GM21381 (cell line): ENCODE measurements around the gene DYNC2H1.

Experiments
- ATAC-seq: cut with Tn5 transposase; IDR thresholded peaks from one replicate; pipeline ENCODE4 v1.9.1; 2021; ENCODE audit warnings: mild to moderate bottlenecking, moderate library complexity; ENCODE audit not compliant: unreplicated experiment

Gene DYNC2H1

DNA sequence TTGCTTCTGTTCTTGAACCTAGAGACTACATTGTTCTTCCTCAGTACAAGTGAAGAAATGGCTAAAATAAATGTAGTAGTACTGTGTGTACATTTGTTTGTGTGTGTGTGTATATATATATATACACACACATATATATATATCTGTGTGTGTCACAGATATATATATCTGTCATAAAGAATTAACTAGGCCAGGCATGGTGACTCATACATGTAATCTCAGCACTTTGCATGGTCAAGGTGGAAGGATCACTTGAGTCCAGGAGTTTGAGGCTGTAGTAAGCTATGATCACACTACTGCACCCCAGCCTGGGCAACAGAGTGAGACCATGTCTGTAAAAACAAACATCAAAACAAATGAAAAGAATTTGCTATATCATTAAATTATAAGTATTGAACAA lies 164.8 kb downstream of the DYNC2H1 start:
- no peak for ATAC-seq

DNA sequence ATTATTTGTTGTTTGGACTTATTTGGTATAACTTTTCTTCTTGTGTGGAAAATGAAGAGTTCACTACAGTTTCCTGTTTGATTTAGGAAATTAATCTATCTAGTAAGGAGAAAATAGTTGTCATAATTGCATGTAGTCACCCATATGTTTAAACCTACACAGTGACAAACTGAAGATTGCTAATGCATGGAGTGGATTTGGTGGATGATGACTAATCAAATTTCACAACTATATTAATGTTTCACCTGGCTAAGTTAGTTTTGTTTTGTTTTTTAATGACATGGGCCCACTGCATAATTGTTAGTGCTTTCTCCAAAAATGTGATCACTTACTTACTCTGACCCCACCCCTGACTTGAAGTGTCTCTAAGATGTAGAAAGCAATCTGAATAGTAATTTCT lies 170.6 kb downstream of the DYNC2H1 start:
- no peak for ATAC-seq

DNA sequence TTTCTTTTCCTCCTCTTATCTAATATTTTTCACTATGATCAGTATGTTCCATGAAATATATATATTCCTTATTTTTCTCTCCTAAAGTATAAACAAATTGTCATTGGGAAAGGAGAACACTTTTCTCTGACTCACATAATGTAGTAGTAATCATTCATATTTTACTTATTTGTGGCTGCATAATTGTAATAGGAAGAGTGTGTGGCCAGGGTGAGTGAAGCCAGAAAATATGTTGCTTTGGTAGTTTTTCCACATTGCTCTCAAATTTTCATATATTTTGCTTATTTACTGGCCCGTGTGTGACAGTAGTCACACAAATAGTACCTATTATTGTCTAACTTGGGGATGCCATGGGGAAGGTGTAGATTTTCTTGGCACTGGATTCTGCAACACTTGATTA lies 172.1 kb downstream of the DYNC2H1 start:
- no peak for ATAC-seq

DNA sequence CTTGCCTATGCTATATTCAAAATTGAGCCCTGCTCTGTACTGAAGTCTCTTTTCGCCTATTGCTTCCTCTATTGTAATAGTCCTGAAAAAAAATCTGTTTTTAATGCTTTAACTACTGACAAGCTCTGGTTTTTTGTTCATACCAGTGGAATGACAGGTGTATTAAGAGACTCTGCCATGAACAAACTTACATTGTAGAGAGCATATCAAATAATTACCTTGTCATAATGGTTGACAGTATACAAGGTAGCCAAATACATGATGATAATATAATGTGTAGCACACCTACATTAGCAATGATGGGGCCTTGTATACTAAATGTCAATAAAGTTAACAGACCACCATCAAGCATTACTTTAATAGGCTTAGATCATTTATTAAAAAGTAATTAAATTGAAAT lies 175.0 kb downstream of the DYNC2H1 start:
- no peak for ATAC-seq

DNA sequence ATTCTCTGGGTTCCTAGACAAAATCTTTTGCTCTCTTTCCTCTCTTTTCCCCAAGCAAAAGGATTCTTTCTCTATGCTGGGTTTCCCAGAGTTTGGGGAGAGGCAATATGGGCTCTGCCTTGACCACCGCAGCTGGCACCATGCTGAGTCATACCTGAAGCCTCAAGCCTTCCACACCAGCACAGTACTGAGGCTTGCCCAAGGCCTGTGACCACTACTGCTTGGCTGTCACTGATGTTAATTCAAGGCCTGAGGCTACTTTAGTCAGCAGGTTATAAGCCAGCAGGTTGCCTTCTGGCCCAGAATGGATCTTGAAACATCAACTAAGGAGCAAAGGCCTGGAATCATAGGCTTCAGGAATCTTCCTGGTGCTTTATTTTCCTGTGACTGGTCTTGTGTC lies 185.3 kb downstream of the DYNC2H1 start:
- ATAC-seq = no peak

DNA sequence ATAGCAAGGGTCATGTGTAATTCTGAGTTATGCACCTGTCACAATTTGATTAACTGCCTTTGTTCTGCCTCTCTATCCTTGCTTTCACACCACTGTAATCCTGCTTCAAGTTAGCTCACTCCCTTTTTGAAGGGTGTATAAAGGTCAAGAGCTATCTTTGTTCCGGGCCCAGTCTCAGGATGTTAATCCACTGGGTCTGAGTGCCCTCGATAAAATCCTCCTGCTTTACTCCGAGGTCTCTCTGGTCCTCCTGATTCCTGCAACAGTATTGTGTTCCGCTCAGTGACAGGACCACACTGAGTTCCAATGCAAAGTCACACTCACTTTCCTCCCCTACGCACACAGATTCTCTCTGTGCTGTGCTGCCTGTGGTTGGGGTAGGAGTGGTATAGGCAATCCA lies 186.5 kb downstream of the DYNC2H1 start:
- ATAC-seq = no peak

DNA sequence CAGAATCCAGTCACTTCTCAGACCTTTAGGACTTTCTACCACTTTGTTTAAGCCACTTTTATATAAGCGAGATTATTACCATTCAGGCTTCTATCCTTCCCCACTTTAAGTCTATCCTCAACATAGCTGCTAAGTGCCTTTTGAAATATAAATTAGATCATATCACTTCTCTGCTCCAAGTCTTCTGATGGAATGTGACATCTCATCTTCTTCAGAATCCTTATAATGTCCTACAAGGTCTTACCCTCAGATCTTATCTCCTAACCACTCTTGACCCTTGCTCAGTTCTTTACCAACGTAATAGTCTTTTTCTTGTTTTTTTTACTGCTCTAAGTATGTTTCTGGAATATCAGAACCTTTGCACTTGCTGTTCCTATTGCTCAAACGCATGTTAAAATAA lies 188.7 kb downstream of the DYNC2H1 start:
- ATAC-seq = no peak

DNA sequence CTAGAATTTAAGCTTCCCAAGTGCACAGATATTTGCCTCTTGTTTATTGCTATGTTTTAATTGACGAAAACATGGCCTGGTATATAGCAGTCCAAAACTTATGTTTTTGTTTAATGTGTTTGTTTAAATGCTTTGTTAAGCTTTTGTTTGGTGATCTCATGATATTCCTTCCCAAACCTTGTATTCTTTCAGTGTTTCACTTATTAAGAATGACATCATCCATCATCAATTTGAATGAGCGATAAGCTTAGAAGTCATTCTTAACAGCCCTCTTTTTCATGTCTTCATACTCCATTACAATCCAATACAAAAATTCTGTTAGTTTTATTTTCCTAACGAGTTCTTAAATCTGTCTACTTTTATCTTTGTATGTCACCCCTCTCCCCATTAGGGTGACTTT lies 206.0 kb downstream of the DYNC2H1 start:
- ATAC-seq = no peak

DNA sequence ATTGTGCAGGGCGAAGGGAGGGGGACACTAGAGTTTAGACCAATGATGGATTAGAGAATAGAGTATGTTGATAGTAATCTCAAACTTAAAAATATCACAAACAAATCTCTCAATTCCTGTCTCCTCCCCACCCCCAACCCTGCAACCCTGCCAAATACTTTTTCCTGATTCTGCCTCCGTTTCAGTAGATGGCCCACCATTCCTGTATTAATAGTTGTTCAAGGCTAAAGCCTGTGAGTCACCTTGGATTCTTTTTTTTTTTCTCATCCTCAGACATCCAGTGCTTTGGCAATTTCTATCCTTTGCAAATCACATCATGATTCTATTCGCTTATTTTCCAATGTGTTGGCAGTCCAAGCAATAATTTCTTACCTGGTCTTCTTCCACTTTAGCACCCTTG lies 207.9 kb downstream of the DYNC2H1 start:
- no peak for ATAC-seq

DNA sequence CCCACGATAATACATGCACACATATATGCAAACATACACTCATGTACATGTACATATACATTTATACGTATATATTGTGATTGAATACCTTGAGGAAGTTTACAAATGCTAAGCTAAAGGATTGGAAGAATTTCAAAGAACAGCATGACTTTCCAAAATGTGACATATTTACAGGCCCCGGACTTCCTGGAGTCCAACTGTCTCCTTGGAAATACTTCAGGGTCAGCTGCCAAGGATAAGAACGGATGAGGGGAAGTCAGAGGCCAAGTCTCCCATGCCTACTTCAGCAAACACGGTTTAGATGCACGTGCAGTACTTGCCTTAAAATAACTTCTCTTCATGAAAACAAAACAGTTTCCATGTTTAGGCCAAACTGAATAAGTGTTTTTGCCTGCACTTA lies 213.6 kb downstream of the DYNC2H1 start:
- ATAC-seq = no peak

DNA sequence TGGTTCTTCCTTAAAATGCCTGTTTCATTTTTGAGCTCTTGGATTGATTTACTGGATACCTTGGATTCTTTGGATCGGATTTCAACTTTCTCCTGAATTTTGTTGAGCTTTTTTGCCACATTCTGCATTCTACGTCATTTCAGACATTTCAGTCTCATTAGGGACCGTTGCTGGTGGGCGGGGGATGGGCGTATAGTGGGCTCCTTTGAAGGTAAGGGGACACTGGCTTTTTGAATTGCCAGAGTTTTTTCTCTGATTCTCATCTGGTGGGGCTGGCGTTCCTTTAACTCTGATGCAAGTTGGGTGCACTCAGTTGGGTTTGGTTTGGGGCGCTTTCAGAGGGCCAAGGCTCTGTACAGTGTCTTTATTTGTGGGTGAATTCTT lies 216.5 kb downstream of the DYNC2H1 start:
- no peak for ATAC-seq

DNA sequence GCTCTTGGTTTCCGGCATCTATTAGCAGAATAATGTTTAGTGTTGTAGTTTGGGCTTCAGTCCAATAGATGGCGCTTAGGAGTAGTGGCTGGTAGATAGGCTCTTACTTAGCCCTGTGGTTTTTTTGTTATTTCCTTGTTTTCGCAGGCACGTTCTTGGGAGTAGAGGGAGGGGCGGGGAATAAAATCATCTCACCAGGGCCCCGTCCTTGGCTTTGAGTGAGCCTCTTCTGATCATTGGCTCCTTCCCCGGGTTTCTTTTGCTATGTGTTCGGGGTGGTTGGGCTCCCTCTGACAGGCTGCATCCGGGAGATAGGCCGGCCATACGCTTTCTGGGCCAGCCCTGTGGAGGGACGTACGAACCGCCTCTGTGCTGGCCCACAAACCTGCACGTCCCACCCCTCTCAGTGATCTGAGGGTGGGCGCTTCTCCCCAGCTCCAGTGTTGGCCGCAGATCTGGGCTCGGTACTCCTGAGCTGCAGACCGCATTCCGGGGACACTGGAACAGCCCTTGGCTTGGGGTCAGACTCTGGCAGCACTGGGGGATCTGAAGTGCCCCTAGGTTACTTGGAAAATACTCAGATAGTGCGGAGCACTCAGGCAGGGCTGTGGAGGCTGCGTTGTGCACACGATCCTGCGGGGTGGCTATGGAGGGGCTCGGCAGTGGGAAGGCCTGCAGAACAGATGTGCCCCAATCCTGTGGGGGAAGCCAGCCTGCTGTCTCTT lies 217.0 kb downstream of the DYNC2H1 start:
- ATAC-seq = peak; percentile 93

DNA sequence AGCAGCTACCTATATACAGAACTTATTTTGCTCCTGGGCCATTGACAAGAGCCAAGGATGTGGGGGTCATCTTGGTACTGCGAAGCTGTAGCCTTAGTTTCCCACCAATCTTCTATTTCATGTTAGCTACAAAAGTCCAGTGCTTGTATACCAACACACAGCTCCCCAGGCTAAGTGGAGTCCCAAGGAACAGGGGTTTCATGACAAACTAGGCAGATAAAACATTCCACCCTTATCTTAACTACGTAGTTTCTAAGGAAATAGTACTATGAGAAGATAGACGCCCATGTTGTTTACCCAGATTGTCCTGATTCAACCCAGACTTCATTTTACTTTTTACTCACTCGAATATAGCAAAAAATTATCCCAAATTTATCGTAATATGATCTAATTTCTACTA lies 218.5 kb downstream of the DYNC2H1 start:
- no peak for ATAC-seq

DNA sequence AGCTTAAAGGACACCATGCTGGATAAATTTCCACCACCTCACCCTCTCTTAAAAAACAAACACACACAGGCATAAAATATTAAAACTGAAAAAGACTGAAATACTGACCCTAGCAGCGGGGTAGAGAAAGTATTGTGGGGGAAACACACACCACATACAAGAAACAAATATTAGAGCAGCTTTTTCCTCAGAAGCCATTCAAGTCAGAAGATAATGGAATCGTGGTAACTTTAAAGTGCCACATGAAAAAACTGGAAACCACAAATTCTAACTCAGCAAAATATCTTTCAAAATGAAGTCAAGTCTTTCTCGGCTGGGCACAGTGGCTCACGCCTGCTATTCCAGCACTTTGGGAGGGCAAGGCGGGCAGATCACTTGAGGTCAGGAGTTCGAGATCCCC lies 223.2 kb downstream of the DYNC2H1 start:
- ATAC-seq = no peak

DNA sequence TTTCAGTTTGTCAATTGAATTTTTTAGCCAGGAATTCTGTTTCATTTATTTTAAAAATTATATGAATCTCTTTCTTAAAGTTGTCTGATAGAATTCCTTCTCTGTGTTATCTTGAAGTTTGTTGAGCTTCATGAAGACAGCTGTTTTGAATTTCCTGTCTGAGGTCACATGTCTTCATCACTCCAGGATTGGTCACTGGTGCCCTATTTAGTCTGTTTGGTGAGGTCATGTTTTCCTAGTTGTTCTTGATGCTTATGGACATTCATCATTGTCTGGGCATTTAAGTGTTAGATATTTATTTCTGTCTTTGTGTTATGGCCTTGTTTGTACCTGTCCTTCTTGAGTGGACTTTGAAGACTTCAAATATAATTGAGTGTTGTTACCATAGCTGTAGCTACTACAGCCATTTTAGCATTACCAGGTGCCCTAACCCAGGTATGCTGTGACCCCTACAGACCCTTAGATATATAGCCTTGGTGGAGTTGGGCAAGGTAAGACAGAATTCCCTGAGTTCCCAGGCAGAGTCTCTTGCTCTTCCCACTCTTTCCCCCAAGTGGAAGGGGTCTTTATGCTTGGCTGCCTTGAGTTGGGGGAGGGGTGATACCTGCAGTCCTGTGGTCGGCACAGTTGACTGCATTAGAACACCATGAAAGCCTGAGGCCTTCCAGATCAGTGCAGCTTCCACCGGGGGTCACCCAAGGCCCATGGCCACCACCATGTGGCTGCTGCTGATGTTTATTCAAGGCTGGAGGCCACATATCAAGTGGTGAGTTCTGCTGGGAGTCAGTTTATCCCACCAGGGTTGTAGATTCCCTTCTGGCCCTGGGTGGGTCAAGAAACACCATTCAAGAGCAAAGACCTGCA lies 229.6 kb downstream of the DYNC2H1 start:
- no peak for ATAC-seq

DNA sequence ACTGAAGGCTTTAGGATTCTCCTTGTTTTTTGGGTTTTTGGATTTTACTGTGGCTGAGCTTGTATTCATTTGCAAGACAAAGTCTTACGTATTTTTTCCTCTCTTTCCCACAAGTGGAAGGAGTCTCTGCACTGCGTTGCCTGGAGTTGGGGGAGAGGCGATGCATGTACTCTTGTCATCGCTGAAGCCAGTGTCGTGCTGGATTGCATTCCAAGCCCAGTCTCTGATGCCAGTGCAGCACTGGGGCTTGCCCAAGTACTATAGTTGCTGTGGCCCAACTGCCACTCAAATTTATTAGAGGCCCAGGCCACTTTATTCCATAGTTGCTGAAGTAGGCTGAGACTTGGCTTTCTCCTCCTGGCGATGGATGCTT lies 230.2 kb downstream of the DYNC2H1 start:
- no peak for ATAC-seq

DNA sequence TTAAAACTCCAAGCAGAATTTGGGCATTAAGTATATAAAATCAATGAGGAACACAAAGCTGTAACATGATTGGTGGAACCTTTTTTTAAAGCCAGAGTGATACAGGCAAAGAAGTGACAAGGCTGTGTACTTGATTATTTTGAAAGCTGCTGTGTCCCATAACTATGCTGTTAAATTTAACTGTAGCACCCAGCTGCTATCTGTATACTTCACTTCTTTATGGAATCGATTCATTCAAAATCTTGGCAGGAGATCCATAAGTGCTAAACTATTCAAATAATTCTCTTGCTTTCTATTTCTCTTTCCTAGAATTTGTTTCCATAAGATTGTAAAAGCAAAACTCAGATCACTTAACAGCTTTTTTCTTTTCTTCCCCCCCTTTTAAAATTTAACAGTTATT lies 231.7 kb downstream of the DYNC2H1 start:
- ATAC-seq = no peak

DNA sequence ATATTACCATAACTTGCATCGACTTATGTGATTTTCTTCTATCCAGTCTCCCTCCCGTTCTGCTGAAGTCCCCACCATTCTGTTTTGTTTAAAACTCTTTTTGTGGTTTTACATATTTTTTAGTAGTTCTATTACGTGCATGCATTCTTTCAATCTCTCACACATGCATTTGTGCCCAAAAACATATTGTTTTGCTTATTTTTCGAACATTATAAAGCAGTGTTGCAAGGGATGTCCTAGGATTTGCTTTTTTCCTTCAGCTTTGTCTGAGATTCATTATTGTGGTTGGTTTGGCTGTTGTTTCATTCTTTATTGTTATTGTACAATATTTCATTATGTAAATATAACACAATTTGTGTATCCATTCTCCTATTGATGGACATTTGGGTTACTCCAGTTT lies 235.7 kb downstream of the DYNC2H1 start:
- no peak for ATAC-seq

DNA sequence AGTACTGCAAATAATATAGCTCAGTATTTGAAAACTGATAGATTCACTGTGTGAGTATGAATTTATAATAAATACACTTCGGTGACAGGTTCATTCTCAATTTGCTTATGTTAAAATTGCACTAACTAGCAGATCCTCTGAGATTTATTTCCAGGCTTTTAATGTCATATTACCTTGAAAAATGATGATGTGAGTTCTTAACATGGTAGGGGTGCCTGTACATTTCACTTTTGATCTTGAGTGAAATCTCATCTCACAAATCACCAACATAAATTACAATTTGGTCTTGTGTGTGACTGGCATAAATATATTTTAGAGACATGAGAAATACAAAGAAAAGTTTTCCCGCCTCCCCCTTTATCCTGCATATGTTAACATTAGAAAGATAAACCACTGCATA lies 240.4 kb downstream of the DYNC2H1 start:
- ATAC-seq = no peak

DNA sequence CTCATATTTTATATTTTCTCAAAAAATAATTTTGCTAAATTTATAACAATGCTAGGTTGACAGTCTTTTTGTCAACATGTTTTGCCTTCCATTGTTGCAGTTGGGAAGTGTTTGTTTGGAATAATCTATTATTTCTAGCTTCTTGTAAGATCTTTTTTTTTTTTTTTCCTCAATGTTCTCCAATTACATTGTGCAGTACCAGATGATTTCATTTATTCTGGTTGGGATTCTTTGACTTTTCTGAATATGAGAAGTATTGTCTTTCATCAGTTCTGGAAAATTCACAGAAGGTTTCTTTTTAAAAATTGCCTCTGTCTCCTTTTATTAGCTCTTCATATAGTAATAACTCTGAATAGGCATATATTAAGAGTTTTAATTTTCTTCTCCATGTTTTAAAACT lies 245.4 kb downstream of the DYNC2H1 start:
- ATAC-seq = no peak

DNA sequence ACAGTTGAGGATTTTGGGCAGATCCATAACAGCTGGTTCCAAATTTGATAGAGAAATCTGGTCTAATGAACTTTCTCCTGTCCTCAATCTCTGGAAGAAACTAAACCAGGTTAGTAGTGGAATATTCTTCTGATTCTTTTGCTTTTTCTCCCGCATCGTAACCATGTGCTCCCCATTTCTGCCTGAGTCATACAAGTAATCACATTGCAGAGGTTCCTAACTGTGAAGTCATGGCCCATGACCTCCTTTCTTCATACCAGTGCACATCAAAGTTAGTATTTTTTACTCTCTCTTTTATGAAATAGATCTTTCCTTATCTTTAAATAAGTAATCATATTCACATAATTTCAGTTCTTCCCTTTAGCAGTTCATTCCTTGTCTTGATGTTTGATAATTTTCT lies 249.0 kb downstream of the DYNC2H1 start:
- ATAC-seq = no peak

DNA sequence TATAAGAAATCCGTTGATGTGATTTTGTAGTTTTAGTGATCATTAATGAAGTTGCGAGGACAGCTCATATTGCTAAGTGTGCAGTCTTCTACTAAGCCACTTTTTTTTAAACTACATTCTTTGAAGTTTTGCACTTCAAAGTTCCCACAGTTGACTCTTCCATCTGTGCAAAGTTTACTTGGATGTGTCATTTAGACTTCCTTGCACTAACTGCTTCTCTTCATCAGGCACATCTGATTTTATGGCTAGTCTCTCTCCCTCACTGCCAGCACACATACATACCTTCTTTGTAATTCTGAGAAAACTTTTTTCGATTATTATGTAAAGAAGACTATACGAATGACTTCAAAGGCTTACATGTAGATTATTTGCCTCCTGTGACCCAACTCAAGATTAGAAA lies 250.0 kb downstream of the DYNC2H1 start:
- ATAC-seq = no peak

DNA sequence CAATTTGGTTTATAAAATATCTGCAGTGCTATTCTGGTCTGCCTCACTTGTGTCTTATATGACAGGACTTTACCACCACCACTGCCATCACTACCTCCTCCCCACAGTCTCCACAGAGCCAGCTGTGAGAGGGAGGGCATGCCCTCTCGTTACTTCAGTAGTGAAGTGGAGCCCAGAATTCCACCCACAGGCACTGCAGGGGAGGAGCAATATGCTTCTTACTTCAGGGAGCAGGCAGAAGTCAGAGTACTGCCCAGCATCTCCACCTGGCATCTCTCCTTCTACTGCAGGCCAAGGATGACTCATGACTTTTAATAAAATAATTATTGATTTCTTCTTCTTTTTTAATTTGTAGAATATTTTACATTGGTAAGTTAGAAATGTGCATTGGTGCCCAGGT lies 255.5 kb downstream of the DYNC2H1 start:
- no peak for ATAC-seq
